Fibroblast of mammary gland (primary cell): ENCODE measurements around the gene S100A9.

Source experiments
- DNase-seq: peaks from one replicate; pipeline ENCODE4 v3.0.0-alpha.2; 2010; ENCODE audit warnings: low read depth
- H3K4me3 ChIP-seq: 2 replicates; pipeline ENCODE4 v1.5.1; 2011; ENCODE audit warnings: low read depth, mild to moderate bottlenecking, low read length, moderate library complexity; ENCODE audit not compliant: control insufficient read depth
- CTCF ChIP-seq: conservative IDR thresholded peaks from 2 replicates; pipeline ENCODE4 v1.5.1; 2011; ENCODE audit warnings: low read depth, low read length, inconsistent platforms; ENCODE audit not compliant: control insufficient read depth, insufficient read depth

The S100A9 gene

GRCh38 chr1:153363641-153364040, 6.0 kb downstream of the S100A9 start:
- TF ChIP-seq CTCF = no peak
- DNase-seq = no peak
- no peak overlapping the region for H3K4me3 ChIP-seq

- H3K4me3 ChIP-seq = no peak overlapping the region
- DNase-seq = no peak
- no peak for TF ChIP-seq CTCF
Measured at GRCh38 chr1:153364156-153364555, 6.5 kb downstream of the S100A9 start.

- TF ChIP-seq CTCF = no peak
- no peak for DNase-seq
- no peak overlapping the region for H3K4me3 ChIP-seq
Measured at GRCh38 chr1:153364766-153365666, 7.4 kb downstream of the S100A9 start.

GRCh38 chr1:153365696-153366095, 8.0 kb downstream of the S100A9 start:
- DNase-seq = no peak
- TF ChIP-seq CTCF = no peak
- H3K4me3 ChIP-seq = no peak overlapping the region

- no peak overlapping the region for H3K4me3 ChIP-seq
- no peak for DNase-seq
- TF ChIP-seq CTCF = no peak
Measured at GRCh38 chr1:153366261-153366660, 8.6 kb downstream of the S100A9 start.

- no peak for DNase-seq
- TF ChIP-seq CTCF = no peak
- H3K4me3 ChIP-seq = no peak overlapping the region
Measured at GRCh38 chr1:153367090-153367489, 9.4 kb downstream of the S100A9 start.
